Sigmoid colon (tissue), 4 donors: ENCODE data around the gene DNAH10.

Experiments
- CTCF ChIP-seq, 4 experiments: fragments of 450-650 bp in 3 of 4; fragments of 200-600 bp in 1 of 4; IDR thresholded peaks; one replicate each; pipeline ENCODE4 v1.5.1; 2016 to 2019; ENCODE audit warnings: antibody characterized with exemption in 4 of 4, mild to moderate bottlenecking in 3 of 4, moderate library complexity in 2 of 4
- POLR2A ChIP-seq, 2 donors: fragments of 450-650 bp; IDR thresholded peaks; one replicate each; pipeline ENCODE4 v1.6.1; 2016; ENCODE audit warnings: antibody characterized with exemption in 2 of 2, mild to moderate bottlenecking in 2 of 2, moderate library complexity in 2 of 2
- POLR2AphosphoS5 ChIP-seq, 4 donors: sonication (generic); formaldehyde crosslinking; IDR thresholded peaks; one replicate each; pipeline ENCODE4 v1.6.1; 2017; ENCODE audit warnings: antibody characterized with exemption in 4 of 4

DNA sequence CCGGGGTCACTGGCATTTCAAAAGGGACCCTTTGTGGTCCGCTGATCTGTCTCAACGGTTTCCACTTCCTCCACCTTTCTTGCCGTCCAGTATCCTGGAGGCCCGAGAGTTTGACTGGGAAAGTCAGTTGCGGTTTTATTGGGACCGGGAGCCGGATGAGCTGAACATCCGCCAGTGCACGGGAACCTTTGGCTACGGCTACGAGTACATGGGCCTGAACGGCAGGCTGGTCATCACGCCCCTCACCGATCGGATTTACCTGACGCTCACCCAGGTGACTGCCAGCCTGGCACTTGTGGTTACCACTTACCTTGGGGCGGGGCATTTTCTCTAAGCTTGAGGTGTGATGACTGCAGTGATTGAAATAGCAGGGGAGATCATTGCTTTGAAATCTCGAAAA lies 83.8 kb downstream of the DNAH10 start:
- TF ChIP-seq CTCF (IDR thresholded peaks at IDR 0.05) = no peak
- TF ChIP-seq POLR2A (IDR thresholded peaks at IDR 0.05) = no peak
- no peak for TF ChIP-seq POLR2AphosphoS5 (IDR thresholded peaks at IDR 0.05)
